Fibroblast of lung (primary cell): ENCODE data around the gene TBL3. TPM values are rescaled to one million over a fixed set of nuclear protein-coding genes. Genes with fewer than 3 reads are reported as not detected.

Experiments
- DNase-seq, 2 donors: peaks; one replicate each; pipeline versions ENCODE4 v3.0.0 to v3.0.0-alpha.2; 2010; ENCODE audit warnings: low read depth in 2 of 2
- H2AFZ ChIP-seq: 2 replicates; pipeline ENCODE4 v1.5.1; 2012; ENCODE audit warnings: low read length, control low read depth, inconsistent platforms
- H3K27ac ChIP-seq: 2 replicates; pipeline ENCODE4 v1.5.1; 2011; ENCODE audit warnings: low read length, control low read depth; ENCODE audit not compliant: insufficient read depth
- H3K27me3 ChIP-seq: 2 replicates; pipeline ENCODE4 v1.5.1; 2011; ENCODE audit warnings: mild to moderate bottlenecking, low read length; ENCODE audit not compliant: control insufficient read depth, insufficient read depth
- H3K36me3 ChIP-seq: 2 replicates; pipeline ENCODE4 v1.5.1; 2011; ENCODE audit warnings: low read length; ENCODE audit not compliant: control insufficient read depth, insufficient read depth
- H3K4me1 ChIP-seq: 2 replicates; pipeline ENCODE4 v1.5.1; 2011; ENCODE audit warnings: low read length; ENCODE audit not compliant: control insufficient read depth, insufficient read depth; ENCODE audit errors: extremely low read depth
- H3K4me2 ChIP-seq: 2 replicates; pipeline ENCODE4 v1.5.1; 2011; ENCODE audit warnings: low read length, control low read depth; ENCODE audit not compliant: insufficient read depth; ENCODE audit errors: extremely low read depth
- H3K4me3 ChIP-seq, 4 experiments: fragments of 200-600 bp in 1 of 4; sonication (generic) in 1 of 4; replicated peaks in 1 of 4; 2 replicates each; pipeline ENCODE4 v1.5.1; 2011 to 2016; ENCODE audit warnings: low read length in 4 of 4, low read depth in 3 of 4, mild to moderate bottlenecking in 3 of 4, control low read depth in 2 of 4, inconsistent platforms in 1 of 4, mixed read lengths in 1 of 4; ENCODE audit not compliant: insufficient read depth in 1 of 4; ENCODE audit errors: control extremely low read depth in 1 of 4
- H3K79me2 ChIP-seq: 2 replicates; pipeline ENCODE4 v1.5.1; 2012; ENCODE audit warnings: mild to moderate bottlenecking, low read length, inconsistent platforms; ENCODE audit not compliant: control insufficient read depth, insufficient read depth
- H3K9ac ChIP-seq: 2 replicates; pipeline ENCODE4 v1.5.1; 2011; ENCODE audit warnings: mild to moderate bottlenecking, low read length, control low read depth; ENCODE audit not compliant: insufficient read depth
- H3K9me3 ChIP-seq: 2 replicates; pipeline ENCODE4 v1.5.1; 2012; ENCODE audit warnings: low read depth, low read length; ENCODE audit not compliant: control insufficient read depth, insufficient read depth
- H4K20me1 ChIP-seq: 2 replicates; pipeline ENCODE4 v1.5.1; 2011; ENCODE audit warnings: low read length; ENCODE audit not compliant: control insufficient read depth, insufficient read depth; ENCODE audit errors: extremely low read depth
- CTCF ChIP-seq, 2 donors: IDR thresholded peaks in 1 of 2; conservative IDR thresholded peaks in 1 of 2; 1 replicate in 1 of 2; 2 replicates in 1 of 2; pipeline ENCODE4 v1.5.1; 2011 to 2012; ENCODE audit warnings: low read length in 2 of 2, control low read depth in 1 of 2, inconsistent platforms in 1 of 2, low read depth in 1 of 2, mild to moderate bottlenecking in 1 of 2
- EZH2 ChIP-seq: IDR thresholded peaks from 2 replicates; pipeline ENCODE4 v1.5.1; 2012; ENCODE audit warnings: low read length, control low read depth, mild to moderate bottlenecking; ENCODE audit errors: missing control alignments
- polyA plus RNA-seq, 2 donors: library from polyadenylated mRNA; depleted of rRNA in 1 of 2; stranded (reverse) in 1 of 2; unstranded in 1 of 2; fragments of >200 nt; gene quantifications; 2 replicates each; pipeline ENCODE4 v1.2.1, GENCODE V29; 2011 to 2012; ENCODE audit warnings: missing spikeins in 1 of 2
- total RNA-seq: library from RNA; depleted of rRNA; stranded (reverse); fragments of >200 nt; gene quantifications from 2 replicates; pipeline ENCODE4 v1.2.1, GENCODE V29; 2014

TBL3 gene
- total and polyA plus RNA-seq, 2 donors (not counting 1 experiment from before 2014, with no cell fraction given): 14.6 to 20.0 TPM

GRCh38 chr16:2029350-2029749 lies 57.5 kb downstream of the TBL3 start:
- H3K4me3 ChIP-seq: no peak overlapping the region
- H4K20me1 ChIP-seq: no peaks in the 10 kb centered on the region
- DNase-seq: no peak
- H3K27ac ChIP-seq: no peak overlapping the region
- peaks cover 9% of the 10 kb centered on the region for H3K79me2 ChIP-seq
- peaks cover 27% of the 10 kb centered on the region for H3K4me1 ChIP-seq
- no peaks in the 10 kb centered on the region for H3K9me3 ChIP-seq
- H3K9ac ChIP-seq: no peak overlapping the region
- H3K36me3 ChIP-seq: peaks cover 2% of the 10 kb centered on the region
- no peak overlapping the region for H2AFZ ChIP-seq
- no peaks in the 10 kb centered on the region for H3K27me3 ChIP-seq
- TF ChIP-seq EZH2: no peak
- TF ChIP-seq CTCF (conservative IDR thresholded peaks at IDR 0.05 in 1 of 2, IDR thresholded peaks at IDR 0.05 in 1 of 2; ENCODE audit: low read depth in 1 of 2, low read length in 2 of 2): no peak
- no peak overlapping the region for H3K4me2 ChIP-seq

GRCh38 chr16:2030036-2030435 lies 58.2 kb downstream of the TBL3 start:
- Histone ChIP-seq H3K4me3 (no peak overlapping the region), H3K27ac (no peak overlapping the region), H2AFZ (no peak overlapping the region), H3K27me3 (no peaks in the 10 kb centered on the region), H3K36me3 (peaks cover 2% of the 10 kb centered on the region), H4K20me1 (no peaks in the 10 kb centered on the region), H3K4me2 (no peak overlapping the region), H3K4me1 (peaks cover 31% of the 10 kb centered on the region), H3K79me2 (peaks cover 14% of the 10 kb centered on the region), H3K9ac (no peak overlapping the region), H3K9me3 (no peaks in the 10 kb centered on the region)
- no peak for DNase-seq
- TF ChIP-seq CTCF (conservative IDR thresholded peaks at IDR 0.05 in 1 of 2, IDR thresholded peaks at IDR 0.05 in 1 of 2; ENCODE audit: low read depth in 1 of 2, low read length in 2 of 2) (no peak), EZH2 (no peak)

GRCh38 chr16:2031081-2031577 lies 59.3 kb downstream of the TBL3 start:
- Histone ChIP-seq H3K27me3 (no peaks in the 10 kb centered on the region), H4K20me1 (no peaks in the 10 kb centered on the region), H3K27ac (no peak overlapping the region), H3K9ac (no peak overlapping the region), H3K79me2 (peaks cover 14% of the 10 kb centered on the region), H2AFZ (no peak overlapping the region), H3K36me3 (peaks cover 2% of the 10 kb centered on the region), H3K4me2 (no peak overlapping the region), H3K9me3 (no peaks in the 10 kb centered on the region), H3K4me3 (no peak overlapping the region), H3K4me1 (peaks cover 40% of the 10 kb centered on the region)
- DNase-seq: no peak
- TF ChIP-seq CTCF (conservative IDR thresholded peaks at IDR 0.05 in 1 of 2, IDR thresholded peaks at IDR 0.05 in 1 of 2; ENCODE audit: low read depth in 1 of 2, low read length in 2 of 2) (no peak), EZH2 (no peak)

Other genes starting within 250 kb of the TBL3 start
- 61.9 and 69.7 TPM in 2 replicates for gene NME3, start 200.5 kb upstream of the TBL3 start, total RNA-seq
- gene NME3, start 200.5 kb upstream of the TBL3 start, polyA plus RNA-seq: 8.7 and 9.9 TPM in 2 replicates
- 5.4 and 8.3 TPM in 2 replicates for gene EME2, start 199.2 kb upstream of the TBL3 start, total RNA-seq
- gene EME2, start 199.2 kb upstream of the TBL3 start, polyA plus RNA-seq: 2.2 and 2.7 TPM in 2 replicates
- 58.6 and 74.3 TPM in 2 replicates for gene MRPS34, start 198.9 kb upstream of the TBL3 start, total RNA-seq
- gene MRPS34, start 198.9 kb upstream of the TBL3 start, polyA plus RNA-seq: 40.1 and 61.5 TPM in 2 replicates
- gene SPSB3, start 189.5 kb upstream of the TBL3 start, total RNA-seq: 30.6 and 32.7 TPM in 2 replicates
- 7.7 and 9.6 TPM in 2 replicates for gene SPSB3, start 189.5 kb upstream of the TBL3 start, polyA plus RNA-seq
- gene NUBP2, start 189.1 kb upstream of the TBL3 start, total RNA-seq: 43.6 and 49.3 TPM in 2 replicates
- gene NUBP2, start 189.1 kb upstream of the TBL3 start, polyA plus RNA-seq: 13.5 and 18.1 TPM in 2 replicates
- not detected in 2 replicates for gene IGFALS, start 178.3 kb upstream of the TBL3 start, total RNA-seq
- gene IGFALS, start 178.3 kb upstream of the TBL3 start, polyA plus RNA-seq: not detected in 2 replicates
- gene HAGH, start 145.2 kb upstream of the TBL3 start, total RNA-seq: 29.8 and 47.4 TPM in 2 replicates
- gene HAGH, start 145.2 kb upstream of the TBL3 start, polyA plus RNA-seq: 18.4 and 24.0 TPM in 2 replicates
- gene FAHD1, start 144.8 kb upstream of the TBL3 start, total RNA-seq: 66.0 and 78.3 TPM in 2 replicates
- 28.3 and 37.4 TPM in 2 replicates for gene FAHD1, start 144.8 kb upstream of the TBL3 start, polyA plus RNA-seq
- not detected in 2 replicates for gene MEIOB, start 99.9 kb upstream of the TBL3 start, total RNA-seq
- 0.05 TPM in 1 of 2 replicates, not detected in the other for gene MEIOB, start 99.9 kb upstream of the TBL3 start, polyA plus RNA-seq
- gene HS3ST6, start 53.6 kb upstream of the TBL3 start, total RNA-seq: not detected in 2 replicates
- not detected in 2 replicates for gene HS3ST6, start 53.6 kb upstream of the TBL3 start, polyA plus RNA-seq
- 5.6 and 7.1 TPM in 2 replicates for gene MSRB1, start 28.9 kb upstream of the TBL3 start, total RNA-seq
- 21.4 and 25.6 TPM in 2 replicates for gene MSRB1, start 28.9 kb upstream of the TBL3 start, polyA plus RNA-seq
- not detected in 2 replicates for gene RPL3L, start 17.4 kb upstream of the TBL3 start, total RNA-seq
- not detected in 2 replicates for gene RPL3L, start 17.4 kb upstream of the TBL3 start, polyA plus RNA-seq
- 149 TPM in 2 replicates for gene NDUFB10, start 12.5 kb upstream of the TBL3 start, total RNA-seq
- 123 and 152 TPM in 2 replicates for gene NDUFB10, start 12.5 kb upstream of the TBL3 start, polyA plus RNA-seq
- gene RPS2, start 7.2 kb upstream of the TBL3 start, total RNA-seq: 2,596 and 3,027 TPM in 2 replicates
- gene RPS2, start 7.2 kb upstream of the TBL3 start, polyA plus RNA-seq: 1,683 and 2,648 TPM in 2 replicates
- not detected in 2 replicates for gene RNF151, start 5.2 kb upstream of the TBL3 start, total RNA-seq
- gene RNF151, start 5.2 kb upstream of the TBL3 start, polyA plus RNA-seq: not detected in 2 replicates
- under 0.01 TPM in 1 of 2 replicates, not detected in the other for gene NOXO1, start 9.4 kb downstream of the TBL3 start, total RNA-seq
- gene NOXO1, start 9.4 kb downstream of the TBL3 start, polyA plus RNA-seq: 0.03 TPM in 2 replicates
- 13.1 and 13.2 TPM in 2 replicates for gene GFER, start 12.1 kb downstream of the TBL3 start, total RNA-seq
- 7.5 and 12.5 TPM in 2 replicates for gene GFER, start 12.1 kb downstream of the TBL3 start, polyA plus RNA-seq
- gene SYNGR3, start 17.9 kb downstream of the TBL3 start, total RNA-seq: 1.5 and 1.8 TPM in 2 replicates
- 1.8 and 6.0 TPM in 2 replicates for gene SYNGR3, start 17.9 kb downstream of the TBL3 start, polyA plus RNA-seq
- gene ZNF598, start 37.8 kb downstream of the TBL3 start, total RNA-seq: 10.8 and 18.8 TPM in 2 replicates
- 11.6 and 18.7 TPM in 2 replicates for gene ZNF598, start 37.8 kb downstream of the TBL3 start, polyA plus RNA-seq
- 0.26 and 0.99 TPM in 2 replicates for gene NPW, start 47.7 kb downstream of the TBL3 start, total RNA-seq
- gene NPW, start 47.7 kb downstream of the TBL3 start, polyA plus RNA-seq: 0.06 and 0.20 TPM in 2 replicates
- 16.9 and 21.5 TPM in 2 replicates for gene NHERF2, start 54.8 kb downstream of the TBL3 start, total RNA-seq
- gene NHERF2, start 54.8 kb downstream of the TBL3 start, polyA plus RNA-seq: 30.7 and 38.0 TPM in 2 replicates
- 34.7 and 44.4 TPM in 2 replicates for gene NTHL1, start 75.8 kb downstream of the TBL3 start, total RNA-seq
- gene NTHL1, start 75.8 kb downstream of the TBL3 start, polyA plus RNA-seq: 8.4 and 9.2 TPM in 2 replicates
- gene TSC2, start 75.9 kb downstream of the TBL3 start, total RNA-seq: 35.7 and 46.6 TPM in 2 replicates
- 24.5 and 39.6 TPM in 2 replicates for gene TSC2, start 75.9 kb downstream of the TBL3 start, polyA plus RNA-seq
- gene PKD1, start 163.8 kb downstream of the TBL3 start, total RNA-seq: 120 and 199 TPM in 2 replicates
- gene PKD1, start 163.8 kb downstream of the TBL3 start, polyA plus RNA-seq: 15.2 and 16.3 TPM in 2 replicates
- 0.51 and 2.0 TPM in 2 replicates for gene RAB26, start 176.6 kb downstream of the TBL3 start, total RNA-seq
- gene RAB26, start 176.6 kb downstream of the TBL3 start, polyA plus RNA-seq: 0.43 and 1.3 TPM in 2 replicates
- gene TRAF7, start 183.7 kb downstream of the TBL3 start, total RNA-seq: 52.1 and 60.3 TPM in 2 replicates
- 38.7 and 44.4 TPM in 2 replicates for gene TRAF7, start 183.7 kb downstream of the TBL3 start, polyA plus RNA-seq
- gene CASKIN1, start 224.6 kb downstream of the TBL3 start, total RNA-seq: 0.17 and 0.26 TPM in 2 replicates
- 0.01 TPM in 1 of 2 replicates, not detected in the other for gene CASKIN1, start 224.6 kb downstream of the TBL3 start, polyA plus RNA-seq
- gene MLST8, start 233.4 kb downstream of the TBL3 start, total RNA-seq: 16.8 and 22.3 TPM in 2 replicates
- 30.9 and 58.0 TPM in 2 replicates for gene MLST8, start 233.4 kb downstream of the TBL3 start, polyA plus RNA-seq
- gene BRICD5, start 238.8 kb downstream of the TBL3 start, total RNA-seq: 1.3 and 1.5 TPM in 2 replicates
- 0.23 and 0.33 TPM in 2 replicates for gene BRICD5, start 238.8 kb downstream of the TBL3 start, polyA plus RNA-seq
- 5.6 and 9.6 TPM in 2 replicates for gene PGP, start 242.8 kb downstream of the TBL3 start, total RNA-seq
- 4.2 and 6.5 TPM in 2 replicates for gene PGP, start 242.8 kb downstream of the TBL3 start, polyA plus RNA-seq